GM04503 (cell line): ENCODE data around the gene HERC3.
A peak's percentile ranks its signal among the peaks of the same experiment; 100 is the strongest.

Source experiments
- DNase-seq: peaks from one replicate; pipeline ENCODE4 v3.0.0-alpha.2; 2012; ENCODE audit warnings: low read depth

Gene HERC3

DNA sequence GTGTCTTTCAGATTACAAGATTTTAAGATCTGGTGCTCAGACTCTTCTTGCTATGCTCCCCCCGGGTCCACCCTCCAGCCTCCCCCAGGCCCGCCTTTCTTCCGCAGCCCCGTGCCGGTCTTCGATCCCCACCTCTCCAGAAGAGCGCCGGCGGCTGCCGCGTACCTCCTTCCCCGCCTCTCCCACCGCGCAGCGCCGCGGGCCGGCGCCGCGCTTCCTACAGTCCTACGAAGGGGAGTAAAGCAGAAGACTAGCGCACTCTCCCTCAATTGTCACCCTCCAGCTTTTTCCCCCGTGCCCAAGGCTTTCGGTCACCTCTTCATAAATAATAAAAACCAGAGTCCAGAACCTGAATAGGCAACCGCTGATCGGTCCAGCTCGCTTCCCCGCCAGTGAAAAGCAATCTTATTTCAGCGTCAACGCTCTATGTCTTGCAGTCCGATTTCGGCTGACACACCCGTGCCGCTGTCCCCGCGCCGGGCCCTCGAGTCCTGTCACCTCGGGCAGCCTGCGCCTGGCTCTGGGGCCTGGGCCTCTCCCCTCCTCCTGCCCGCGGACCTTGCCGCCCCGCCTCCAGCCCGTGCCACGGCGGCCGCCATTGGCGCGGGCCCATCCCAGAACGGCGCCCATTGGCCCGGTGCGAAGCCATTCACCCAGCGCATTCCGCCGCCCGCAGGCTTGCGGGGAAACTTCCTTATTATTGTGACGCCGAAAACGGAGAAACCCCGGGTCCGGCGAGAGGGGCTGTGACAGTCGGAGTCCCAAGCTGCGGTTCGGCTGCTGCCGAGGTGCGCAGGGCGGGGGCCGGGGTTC lies at the start of gene HERC3:
Gene HERC3, plus strand, starts transcription at position 694 of the 813 bp plus-strand sequence. CDS start 13,344 bp downstream, outside the sequence.
- peak; percentile 37 for DNase-seq

DNA sequence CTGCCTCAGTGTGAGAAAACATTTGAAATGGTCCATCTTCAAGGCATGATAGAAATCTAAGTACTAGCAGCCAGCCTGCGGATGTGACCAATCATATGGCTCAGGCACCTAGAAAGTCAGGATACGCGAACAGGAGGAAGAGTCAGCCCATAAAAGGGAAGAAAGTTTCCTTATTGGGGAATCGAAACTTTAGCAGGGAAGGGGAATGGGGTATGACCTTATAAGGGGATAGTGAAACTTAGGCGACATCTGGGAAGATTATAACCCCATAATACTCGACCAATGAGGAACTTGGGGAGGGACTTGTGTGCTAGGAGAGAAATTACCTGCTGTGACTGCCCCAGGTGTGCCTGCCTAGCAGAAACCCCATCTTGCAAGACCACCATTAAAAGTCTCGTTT lies 42.5 kb upstream of the HERC3 start:
- no peak for DNase-seq

DNA sequence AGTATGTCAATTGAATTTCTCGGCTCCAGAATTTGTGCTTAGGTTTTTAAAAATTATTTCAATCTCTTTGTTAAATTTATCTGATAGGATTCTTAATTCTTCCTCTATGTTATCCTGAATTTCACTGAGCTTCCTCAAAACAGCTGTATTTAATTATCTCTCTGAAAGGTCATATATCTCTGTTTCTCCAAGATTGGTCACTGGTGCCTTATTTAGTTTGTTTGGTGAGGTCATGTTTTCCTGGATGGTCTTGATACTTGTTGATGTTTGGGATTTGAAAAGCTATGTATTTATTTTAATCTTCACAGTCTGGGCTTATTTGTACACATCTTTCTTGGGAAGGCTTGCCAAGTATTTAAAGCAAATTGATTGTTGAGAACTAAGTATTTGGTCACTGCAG lies 24.7 kb upstream of the HERC3 start:
- no peak for DNase-seq

DNA sequence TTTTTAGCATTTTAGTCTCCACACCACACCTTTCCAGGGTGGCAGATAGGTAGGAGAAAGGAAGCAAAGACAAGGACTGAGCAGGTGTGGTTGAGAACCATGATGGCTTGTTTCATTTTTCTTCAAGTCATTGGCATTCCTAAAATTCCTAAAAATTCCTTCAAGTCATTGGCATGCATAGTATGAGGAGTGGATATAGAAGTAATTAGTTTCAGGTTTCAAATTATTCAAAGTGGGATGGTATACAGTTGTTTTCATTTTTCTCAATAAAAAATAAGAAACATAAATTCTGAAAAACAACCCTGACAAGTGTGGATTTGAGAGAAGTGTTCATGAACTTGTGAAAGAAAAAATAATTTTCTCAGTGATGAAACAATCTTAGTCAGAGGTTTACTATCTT lies 22.3 kb upstream of the HERC3 start:
- DNase-seq: no peak

DNA sequence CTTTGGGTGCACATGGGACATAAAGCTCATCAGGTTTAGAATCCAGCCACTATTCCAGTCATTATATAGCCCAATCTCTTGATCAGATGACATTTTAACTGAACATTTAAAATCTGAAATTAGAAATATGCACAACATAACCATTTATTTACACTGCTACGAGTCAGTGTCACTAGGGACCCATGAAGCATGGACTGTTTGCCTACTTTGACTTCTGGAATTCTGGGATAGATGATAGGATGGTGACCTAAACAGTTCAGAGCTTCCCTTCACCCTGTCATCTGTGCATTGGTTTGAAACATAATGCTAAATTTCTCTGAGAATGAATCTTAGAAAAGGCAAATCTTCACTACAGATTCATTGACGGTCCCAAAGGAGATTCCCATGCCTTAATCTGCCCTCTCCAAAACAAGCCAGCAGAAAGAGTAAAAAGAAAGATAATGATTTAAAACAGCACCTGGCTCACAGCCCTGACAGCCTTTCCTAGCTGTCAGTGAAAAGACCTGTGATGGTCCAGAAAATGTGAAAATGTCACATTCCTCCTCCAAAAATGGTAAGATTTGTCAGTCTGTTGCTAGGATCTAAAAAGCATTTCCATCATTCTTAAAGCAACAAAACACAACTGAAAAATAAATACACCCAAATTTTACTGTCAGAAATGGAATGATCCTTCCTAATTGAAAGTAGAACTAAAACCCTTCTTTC lies 18.9 kb upstream of the HERC3 start:
- no peak for DNase-seq

DNA sequence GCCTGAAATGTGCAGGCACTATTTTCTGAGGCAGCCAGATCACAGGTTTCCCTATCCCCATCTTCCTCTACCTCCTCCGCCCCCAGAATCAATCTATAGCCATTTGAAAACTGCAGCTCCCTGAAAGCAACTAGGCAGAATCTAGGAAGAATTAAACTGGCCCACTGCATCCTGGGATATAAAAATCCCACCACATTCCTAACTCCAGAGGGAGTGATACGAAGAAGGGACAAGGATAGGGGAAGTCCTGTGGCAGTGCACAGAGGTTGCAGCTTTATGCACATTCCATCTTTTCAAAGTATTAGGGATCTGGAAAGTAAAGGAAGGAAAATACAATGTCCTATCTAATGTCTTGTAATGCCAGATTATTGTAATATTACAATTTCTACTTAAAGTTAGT lies 18.3 kb upstream of the HERC3 start:
- no peak for DNase-seq

DNA sequence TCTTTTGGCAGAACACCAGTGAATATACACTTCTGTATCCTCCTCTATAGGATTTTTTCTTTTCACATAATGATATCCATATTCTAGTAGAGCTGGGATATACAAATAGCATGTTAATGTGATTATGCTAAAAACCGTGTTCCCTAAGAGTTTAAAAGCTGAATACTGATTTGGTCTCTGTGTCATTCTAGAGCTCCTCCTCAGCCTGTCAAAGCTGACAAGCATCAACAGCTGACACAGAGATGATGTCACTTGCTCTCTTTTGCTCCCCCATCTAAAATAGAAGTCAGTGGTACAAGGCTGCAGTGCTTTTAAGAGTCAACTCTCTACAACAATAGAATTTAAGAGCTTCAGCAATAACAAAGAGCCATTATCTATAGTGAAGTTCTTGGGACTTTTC lies 17.1 kb upstream of the HERC3 start:
- no peak for DNase-seq

DNA sequence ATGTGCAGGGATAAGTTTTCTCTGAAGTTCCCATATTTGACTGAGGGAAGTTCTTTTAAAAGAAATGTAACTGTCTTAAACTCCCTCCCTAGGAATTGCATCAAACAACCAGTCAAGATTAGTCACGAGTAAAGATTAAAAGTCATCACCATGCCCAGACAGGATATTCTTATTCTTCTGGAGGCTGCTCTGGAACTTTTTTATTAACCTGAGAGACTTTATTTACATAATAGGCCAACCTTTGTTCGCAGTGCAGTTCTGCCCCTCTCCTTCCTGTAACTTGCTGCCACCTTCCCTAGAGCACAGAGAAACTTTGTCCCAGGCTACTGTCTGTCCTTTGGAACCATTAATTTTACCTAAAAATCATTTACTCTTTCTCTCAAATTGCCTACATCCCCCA lies 9.8 kb upstream of the HERC3 start:
- DNase-seq: no peak

DNA sequence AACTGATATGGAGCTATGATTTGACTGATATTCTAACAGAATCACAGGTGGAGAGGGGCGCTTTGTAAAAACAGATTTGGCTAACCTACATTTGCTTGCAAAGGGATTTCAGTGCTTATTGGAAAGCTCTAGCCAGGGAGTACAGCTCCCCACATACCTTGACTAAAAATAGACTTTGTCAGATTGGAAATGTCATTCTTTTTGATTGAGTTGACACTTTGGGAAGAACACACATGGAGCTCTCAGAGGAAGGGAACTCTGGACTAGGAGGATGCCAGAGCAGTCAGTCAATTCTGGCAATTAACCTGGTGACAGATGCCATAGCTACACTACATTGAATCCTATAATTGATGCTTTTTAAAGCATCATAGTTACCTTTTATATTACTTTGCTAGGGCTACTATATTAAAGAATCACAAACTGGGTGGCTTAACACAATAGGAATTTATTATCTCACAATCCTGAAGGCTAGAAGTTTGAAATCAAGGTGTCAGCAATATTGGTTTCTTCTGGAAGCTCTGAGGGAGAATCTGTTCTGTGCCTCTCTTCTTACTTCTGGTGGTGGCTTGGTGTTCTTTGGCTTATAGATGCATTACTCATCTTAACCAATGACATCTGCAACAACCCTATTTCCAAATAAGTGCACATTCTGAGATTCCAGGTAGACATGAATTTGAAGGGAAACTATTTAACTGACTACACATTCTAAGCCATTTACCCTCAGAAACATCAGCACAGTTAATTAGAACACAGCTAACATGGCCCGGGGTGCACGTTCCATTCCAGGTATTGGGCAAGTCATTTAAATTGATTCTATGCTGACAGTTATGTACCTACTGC lies 8.4 kb upstream of the HERC3 start:
- no peak for DNase-seq

DNA sequence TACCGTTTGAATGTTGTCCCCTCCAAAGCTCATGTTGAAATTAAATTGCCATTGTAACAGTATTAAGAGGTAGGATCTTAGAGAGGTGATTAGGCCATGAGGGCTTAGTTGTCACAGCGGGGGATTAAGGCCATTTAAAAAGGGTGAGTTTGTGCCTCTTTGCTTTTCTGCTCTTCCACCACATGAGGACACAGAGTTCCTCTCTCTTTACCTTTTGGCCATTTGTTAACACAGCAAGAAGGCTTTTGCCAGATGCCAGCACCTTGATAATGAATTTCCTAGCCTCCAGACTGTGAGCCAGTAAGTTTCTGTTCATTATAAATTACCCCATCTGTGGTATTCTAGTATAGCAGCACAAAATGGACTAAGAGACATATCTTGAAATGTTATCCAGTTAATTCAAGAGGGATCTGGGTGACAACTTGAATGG lies 7.8 kb upstream of the HERC3 start:
- no peak for DNase-seq

DNA sequence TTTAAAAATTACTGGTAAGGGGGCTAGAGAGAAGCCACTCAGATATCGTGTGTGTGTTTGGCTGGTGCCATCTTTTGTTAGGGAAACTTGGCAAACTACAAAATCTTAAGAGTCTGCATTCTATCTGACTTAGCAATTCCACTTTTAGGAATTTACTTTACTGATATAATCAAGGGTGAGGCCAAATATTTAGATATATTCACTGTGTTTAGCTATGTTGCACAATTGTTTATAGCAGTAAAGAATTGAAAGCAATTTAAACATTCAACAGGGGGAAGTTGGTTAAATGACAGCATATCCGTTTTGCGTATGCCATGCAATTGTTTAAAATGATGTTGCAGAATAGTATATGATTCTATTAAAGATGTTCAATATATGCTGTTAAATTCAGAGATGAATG lies 6.4 kb upstream of the HERC3 start:
- no peak for DNase-seq

DNA sequence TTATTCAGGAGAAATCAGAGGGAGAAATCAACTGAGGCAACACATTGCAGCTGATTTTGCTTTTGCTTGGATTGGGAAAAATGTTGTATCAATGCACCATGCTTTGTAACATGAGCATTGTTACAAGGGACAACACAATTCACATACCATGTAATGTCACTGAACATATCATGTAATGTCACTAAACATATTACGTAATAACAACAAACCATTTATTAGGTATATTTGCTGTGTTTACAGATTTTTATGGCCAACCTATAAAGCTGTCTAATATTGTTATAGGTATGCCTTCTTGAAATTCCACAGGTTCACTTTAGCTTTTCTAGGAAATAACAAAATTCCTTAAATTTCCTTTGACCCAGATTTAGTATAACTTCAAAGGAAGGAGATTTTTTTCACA lies 5.0 kb upstream of the HERC3 start:
- no peak for DNase-seq

DNA sequence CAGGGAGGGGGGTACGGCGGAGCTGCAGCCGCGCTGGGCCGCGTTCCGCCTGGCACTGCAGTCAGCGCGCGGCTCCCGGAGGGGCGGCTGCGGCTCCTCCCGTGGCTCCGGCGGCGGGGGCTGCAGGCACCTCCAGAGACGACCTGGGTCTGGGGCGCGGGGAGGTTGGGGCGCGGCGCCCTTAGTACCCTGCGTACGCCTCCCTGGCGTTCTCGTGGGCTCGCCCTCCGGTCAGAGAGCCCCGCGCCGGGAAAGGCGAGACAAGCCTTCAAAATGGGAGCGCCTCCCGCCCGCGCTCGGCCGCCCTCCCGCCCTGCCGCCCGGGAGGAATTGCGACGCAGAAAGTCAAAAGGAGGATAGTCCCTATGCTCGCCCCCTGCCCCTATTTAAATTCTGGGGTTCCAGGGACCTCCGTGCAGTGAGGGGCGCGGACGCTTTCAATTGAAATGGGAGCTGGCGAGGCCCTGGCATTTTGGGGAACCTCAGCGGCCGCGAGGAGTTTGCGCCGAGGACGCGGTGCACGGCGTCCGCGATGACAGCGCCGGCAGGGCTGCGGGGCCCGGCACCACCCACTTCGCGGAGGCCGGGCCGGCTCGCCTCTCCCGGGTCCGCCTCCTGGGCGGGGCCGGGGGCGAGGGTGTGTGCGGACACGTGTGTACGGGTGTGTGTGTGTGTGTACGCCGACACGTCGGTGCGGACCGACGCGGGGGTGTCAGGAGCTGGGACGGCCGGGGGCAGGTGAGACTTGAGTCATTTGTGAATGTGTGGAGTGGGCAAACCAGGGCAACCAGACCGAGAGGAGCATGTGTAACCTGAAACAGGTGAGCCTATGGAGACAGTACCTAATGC lies 544 bp downstream of the HERC3 start:
- no peak for DNase-seq

DNA sequence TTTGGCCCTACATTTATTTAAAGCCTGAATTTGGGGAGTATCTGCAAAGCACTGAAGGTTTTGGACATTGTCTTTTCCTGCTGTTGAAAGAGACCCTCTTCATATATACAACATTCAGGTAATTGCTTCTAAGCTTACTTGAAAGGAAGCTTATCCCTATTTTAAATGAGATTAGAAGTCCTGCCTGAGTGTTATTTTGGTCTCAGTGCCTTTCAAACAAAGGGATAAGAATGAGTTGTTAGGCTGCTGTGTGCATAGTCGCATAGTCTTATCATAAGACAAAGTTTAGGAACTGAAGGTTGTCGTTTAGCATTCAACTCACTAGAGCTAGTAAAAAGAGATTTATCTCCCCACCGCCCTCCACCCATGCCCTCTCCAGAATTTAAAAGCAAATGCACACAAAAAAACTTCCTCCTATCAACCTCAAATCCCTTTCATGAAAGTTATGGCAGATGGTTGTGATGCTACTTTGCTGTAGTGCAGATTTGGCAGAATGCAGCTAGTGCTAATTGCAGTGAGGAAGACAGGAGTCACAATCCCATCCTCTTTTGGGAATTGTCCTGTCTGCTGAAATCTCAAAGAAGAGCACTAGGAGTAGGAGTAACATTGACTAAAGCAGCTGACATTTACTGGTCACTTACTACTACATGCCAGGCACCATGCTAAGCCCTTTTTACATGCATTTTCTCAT lies 5.8 kb downstream of the HERC3 start:
- DNase-seq: no peak

DNA sequence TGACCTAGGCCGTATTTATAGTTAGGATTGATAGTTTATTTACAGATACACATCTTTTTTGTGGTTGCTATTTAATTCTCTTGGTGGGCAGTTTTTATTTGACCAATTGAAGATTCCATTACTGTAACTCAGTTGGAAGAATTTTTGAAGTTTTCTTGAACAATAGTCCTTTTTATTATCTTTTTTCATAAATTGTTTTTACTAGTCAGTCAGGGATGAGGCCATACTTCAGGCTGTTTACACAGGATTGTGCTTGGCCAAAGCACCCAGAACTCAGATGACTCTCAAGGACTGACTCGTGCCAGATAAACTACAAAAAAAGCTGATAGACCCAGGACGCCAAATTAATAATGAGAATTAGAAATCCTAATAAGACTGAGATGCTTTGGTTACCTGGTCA lies 7.0 kb downstream of the HERC3 start:
- no peak for DNase-seq

DNA sequence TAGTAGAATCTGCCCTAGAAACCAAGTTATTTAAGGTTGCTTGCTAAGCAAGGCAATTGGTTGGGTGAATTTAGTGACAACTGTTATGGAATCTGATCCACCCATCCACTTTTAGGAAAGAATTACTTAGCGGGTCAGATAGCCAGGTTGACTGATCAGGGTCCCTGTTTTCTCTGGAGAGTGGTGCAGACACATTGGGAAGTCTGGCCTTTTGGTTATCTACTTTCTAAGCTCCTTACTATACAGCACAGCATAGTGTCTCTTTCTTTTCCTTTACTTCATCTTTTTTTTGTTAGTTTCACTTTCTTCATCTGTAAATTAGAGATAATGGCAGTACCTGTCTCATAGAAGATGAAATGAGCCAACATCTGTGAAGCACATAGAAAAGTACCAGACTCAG lies 7.4 kb downstream of the HERC3 start:
- no peak for DNase-seq

DNA sequence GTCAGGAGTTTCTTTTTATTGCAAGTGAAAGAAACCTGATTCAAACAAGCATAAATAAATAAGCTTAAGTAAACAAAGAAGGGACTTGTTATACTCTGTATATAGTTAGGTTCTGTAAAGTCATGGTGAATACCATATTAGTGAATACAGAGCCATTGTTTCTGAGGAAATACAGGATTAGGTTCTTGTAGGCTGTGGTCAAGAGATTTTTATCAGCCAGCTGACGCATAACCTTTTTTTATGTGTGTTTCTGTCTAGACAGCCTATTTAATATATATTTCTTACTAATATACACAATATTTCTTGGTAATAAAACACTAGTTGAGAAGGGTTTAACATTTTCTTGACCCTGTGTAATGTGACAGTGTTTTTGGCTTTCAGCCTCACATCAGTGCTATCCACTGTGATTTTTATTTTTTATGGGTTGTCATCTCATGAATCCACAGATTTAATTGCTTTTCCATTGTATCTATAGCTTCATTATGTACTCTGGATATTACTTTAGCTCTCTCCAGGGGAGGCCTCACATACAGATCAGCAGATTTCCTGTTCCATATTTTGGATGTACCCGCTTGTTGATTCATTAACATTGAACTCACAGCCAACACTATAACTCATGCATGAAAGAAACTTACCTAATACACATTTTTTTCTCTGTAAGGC lies 8.0 kb downstream of the HERC3 start:
- no peak for DNase-seq

DNA sequence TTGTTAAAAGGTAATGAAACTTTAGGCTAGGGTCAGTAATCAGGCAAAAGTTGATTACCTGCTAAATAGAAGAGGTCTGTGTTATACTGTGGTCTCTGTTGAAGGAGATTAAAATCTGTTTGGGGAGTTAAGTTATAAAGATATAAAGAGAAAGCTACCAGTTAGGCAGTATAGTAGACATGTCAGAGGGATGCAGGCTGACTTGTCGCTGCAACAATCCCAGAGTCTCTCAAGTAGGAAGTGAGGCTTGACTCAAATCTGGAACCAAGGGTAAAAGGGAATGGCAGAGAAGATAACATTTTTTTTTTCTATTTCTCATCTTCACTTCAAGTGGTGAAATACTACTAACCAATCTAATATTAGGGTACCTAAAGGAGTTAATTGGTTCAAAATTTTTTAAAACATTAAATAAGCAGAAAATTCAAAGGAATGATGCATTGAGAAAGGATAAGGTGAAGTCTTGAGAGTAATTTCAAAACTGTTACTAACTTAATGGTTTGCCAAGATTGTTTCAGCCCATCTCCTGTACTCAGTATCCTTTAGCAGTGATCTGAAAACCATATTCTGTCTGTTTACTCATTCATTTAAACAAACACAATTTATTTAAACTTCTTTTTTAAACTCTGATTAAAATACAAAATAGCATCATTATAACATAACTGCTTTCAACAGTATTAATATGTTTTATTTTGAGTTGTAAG lies 12.8 kb downstream of the HERC3 start:
- no peak for DNase-seq

DNA sequence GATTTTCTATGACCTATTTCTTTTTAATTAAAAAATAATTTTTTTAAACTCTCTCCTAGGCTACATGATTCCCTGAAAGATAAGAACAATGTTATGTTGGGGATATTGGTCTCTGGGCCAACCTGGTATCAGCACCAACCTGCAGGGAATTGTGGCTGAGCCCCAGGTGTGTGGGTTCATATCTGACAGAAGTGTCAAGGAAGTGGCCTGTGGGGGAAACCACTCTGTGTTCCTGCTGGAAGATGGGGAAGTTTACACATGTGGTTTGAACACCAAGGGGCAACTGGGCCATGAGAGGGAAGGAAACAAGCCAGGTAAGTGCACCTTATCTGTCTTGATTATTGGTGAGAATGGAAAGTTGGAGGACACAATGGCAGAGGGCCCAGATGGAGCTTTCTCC lies 13.5 kb downstream of the HERC3 start:
- DNase-seq: no peak

DNA sequence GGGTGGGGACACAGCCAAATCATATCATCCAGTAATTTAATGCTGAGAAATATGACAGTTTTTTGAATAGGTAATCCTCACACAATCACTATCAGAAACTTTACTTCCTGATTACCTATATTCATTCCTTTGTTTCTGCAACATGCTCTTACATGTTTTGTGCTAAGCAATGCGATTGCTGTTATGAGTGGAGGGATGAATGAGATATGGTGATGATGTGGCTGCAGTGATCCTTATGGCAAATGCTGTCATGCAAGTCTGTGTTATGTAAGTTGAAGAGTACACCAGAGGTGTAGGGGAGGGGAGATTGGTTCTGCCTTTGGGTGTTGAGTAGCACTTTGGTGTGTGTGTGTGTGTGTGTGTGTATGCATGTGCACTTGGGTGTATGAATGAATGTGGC lies 14.6 kb downstream of the HERC3 start:
- DNase-seq: no peak
